ENCODE measurements around the gene HOXA13. TPM values are rescaled to one million over a fixed set of nuclear protein-coding genes. Genes with fewer than 3 reads are reported as not detected.

HOXA13 gene
- total RNA-seq, 1 experiment from 2014 or later, result not detected

DNA sequence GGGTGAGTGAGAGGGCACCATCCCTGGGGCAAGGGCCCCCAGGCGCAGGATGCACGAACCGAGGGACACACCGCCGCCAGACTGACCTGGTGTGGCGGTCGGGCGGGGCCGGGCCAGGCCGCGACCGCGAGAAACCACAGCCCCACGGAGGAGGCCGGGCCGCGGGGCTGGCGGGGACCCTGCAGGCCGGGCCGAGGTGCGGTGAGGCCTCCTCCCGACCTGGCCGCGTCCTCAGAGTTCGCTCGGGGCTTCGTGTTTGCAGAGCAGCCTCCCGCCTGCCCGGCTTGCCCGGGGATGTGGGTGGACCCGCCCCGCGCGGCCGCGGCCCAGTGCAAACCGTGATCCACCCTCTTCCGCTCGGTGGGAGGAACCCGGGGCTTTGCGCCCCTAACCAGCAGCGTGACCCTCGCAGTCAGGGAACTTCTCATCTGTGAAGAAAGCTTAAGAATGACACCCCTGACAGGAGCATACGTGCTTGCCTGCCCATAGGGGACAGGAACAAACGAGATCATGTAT lies 20.6 kb upstream of the HOXA13 start:
- H3K4me3 Mint-ChIP-seq, result no peak overlapping the region
- no peak for DNase-seq
- Histone ChIP-seq H4K20me1 (ENCODE audit: control insufficient read depth, insufficient read depth, insufficient read length) (no peaks in the 10 kb centered on the region), H4K91ac (ENCODE audit: insufficient read length, low read depth, low read length) (no peak overlapping the region), H4K5ac (ENCODE audit: insufficient read length, low read depth, low read length) (no peak overlapping the region), H3K14ac (ENCODE audit: insufficient read depth, low read length) (no peak overlapping the region), H3K18ac (ENCODE audit: insufficient read length, low read depth, low read length) (no peak overlapping the region), H3K9me3 (ENCODE audit: control insufficient read depth, low read depth, low read length) (no peaks in the 10 kb centered on the region), H3K27ac (ENCODE audit: insufficient read length, low read depth, low read length) (no peak overlapping the region), H2BK12ac (ENCODE audit: insufficient read length, low read depth, low read length) (no peak overlapping the region), H4K8ac (replicated peaks; ENCODE audit: insufficient read length, low read depth, low read length) (no peak overlapping the region), H2AK5ac (ENCODE audit: insufficient read length, low read length) (no peak overlapping the region), H3K4me1 (ENCODE audit: insufficient read depth, low read length) (no peaks in the 10 kb centered on the region; the same call in none of the 2 replicates), H3K27me3 (ENCODE audit: insufficient read depth, low read length) (peaks cover 73% of the 10 kb centered on the region), H3K79me2 (ENCODE audit: insufficient read depth, low read length) (no peaks in the 10 kb centered on the region), H3K4me2 (ENCODE audit: insufficient read depth, insufficient read length, low read length) (no peak overlapping the region), H3T11ph (ENCODE audit: low read length) (no peak overlapping the region), H2BK5ac (ENCODE audit: insufficient read length, low read length) (no peak overlapping the region), H3K56ac (ENCODE audit: insufficient read length, low read depth, low read length) (no peak overlapping the region), H3K23ac (ENCODE audit: insufficient read length, low read depth, low read length) (no peak overlapping the region), H2BK120ac (ENCODE audit: low read depth, low read length, poor library complexity, severe bottlenecking) (no peak overlapping the region), H2BK15ac (ENCODE audit: low read depth, low read length) (no peak overlapping the region), H2BK20ac (ENCODE audit: low read depth, low read length, poor library complexity, severe bottlenecking) (no peak overlapping the region), H3K9ac (ENCODE audit: extremely low read depth, insufficient read length, low read length) (no peak overlapping the region), H2AFZ (ENCODE audit: low read length) (no peak overlapping the region), H3K4ac (ENCODE audit: low read depth, low read length) (no peak overlapping the region), H3K79me1 (ENCODE audit: insufficient read depth, low read depth, low read length, poor library complexity, severe bottlenecking) (no peaks in the 10 kb centered on the region), H3K23me2 (ENCODE audit: insufficient read length, low read depth, low read length, poor library complexity, severe bottlenecking) (peaks cover 2% of the 10 kb centered on the region)
- H3K9me3 Mint-ChIP-seq, result peaks cover 0 to 7% of the 10 kb centered on the region in 2 experiments; a peak in 1 of 5 replicates
- WGBS (ENCODE audit: extremely low coverage, insufficient read length, low lambda C conversion rate), result no CpG with 5 or more reads among the region's 45 CpGs
- H3K27me3 Mint-ChIP-seq (ENCODE audit: low read depth), result peaks cover 98% of the 10 kb centered on the region
- H3K4me1 Mint-ChIP-seq, result peaks cover 15 to 21% of the 10 kb centered on the region in 2 experiments
- peaks cover 0 to 2% (median 0%) of the 10 kb centered on the region in 3 experiments; a peak in 2 of 7 replicates for H3K36me3 Mint-ChIP-seq (ENCODE audit: insufficient read depth in 1 of 3, low read depth in 3 of 3)
- no peak overlapping the region for H3K27ac Mint-ChIP-seq
- TF ChIP-seq, protein P1, sequence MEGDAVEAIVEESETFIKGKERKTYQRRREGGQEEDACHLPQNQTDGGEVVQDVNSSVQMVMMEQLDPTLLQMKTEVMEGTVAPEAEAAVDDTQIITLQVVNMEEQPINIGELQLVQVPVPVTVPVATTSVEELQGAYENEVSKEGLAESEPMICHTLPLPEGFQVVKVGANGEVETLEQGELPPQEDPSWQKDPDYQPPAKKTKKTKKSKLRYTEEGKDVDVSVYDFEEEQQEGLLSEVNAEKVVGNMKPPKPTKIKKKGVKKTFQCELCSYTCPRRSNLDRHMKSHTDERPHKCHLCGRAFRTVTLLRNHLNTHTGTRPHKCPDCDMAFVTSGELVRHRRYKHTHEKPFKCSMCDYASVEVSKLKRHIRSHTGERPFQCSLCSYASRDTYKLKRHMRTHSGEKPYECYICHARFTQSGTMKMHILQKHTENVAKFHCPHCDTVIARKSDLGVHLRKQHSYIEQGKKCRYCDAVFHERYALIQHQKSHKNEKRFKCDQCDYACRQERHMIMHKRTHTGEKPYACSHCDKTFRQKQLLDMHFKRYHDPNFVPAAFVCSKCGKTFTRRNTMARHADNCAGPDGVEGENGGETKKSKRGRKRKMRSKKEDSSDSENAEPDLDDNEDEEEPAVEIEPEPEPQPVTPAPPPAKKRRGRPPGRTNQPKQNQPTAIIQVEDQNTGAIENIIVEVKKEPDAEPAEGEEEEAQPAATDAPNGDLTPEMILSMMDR (conservative IDR thresholded peaks at IDR 0.05), result no peak

Data from H9 (cell line).